Superior temporal gyrus (tissue), 1 donor: ENCODE measurements around the gene EPB41L1.

ENCODE experiments used
- DNase-seq: peaks from one replicate; pipeline ENCODE4 v3.0.0-alpha.2; 2016; ENCODE audit errors: extremely low spot score

Gene EPB41L1

GRCh38 chr20:36154700-36155628 is at the start of gene EPB41L1:
EPB41L1 (plus strand) TSS chr20:36154740; CDS start chr20:36173778, 19,038 bp downstream.
- peak; percentile 64 for DNase-seq

GRCh38 chr20:36104856-36105255 is 49.7 kb upstream of the EPB41L1 start:
- no peak for DNase-seq

- no peak for DNase-seq
These were observed 48.8 kb upstream of the EPB41L1 start for GRCh38 chr20:36105711-36106226.

GRCh38 chr20:36106606-36107005 is 47.9 kb upstream of the EPB41L1 start:
- DNase-seq: no peak

- DNase-seq: no peak
These were observed 46.7 kb upstream of the EPB41L1 start for GRCh38 chr20:36107881-36108280.

- DNase-seq: no peak
These were observed 45.1 kb upstream of the EPB41L1 start for GRCh38 chr20:36109251-36109947.

GRCh38 chr20:36110994-36111393 is 43.5 kb upstream of the EPB41L1 start:
- no peak for DNase-seq

GRCh38 chr20:36112112-36112511 is 42.4 kb upstream of the EPB41L1 start:
- no peak for DNase-seq

GRCh38 chr20:36113036-36113435 is 41.5 kb upstream of the EPB41L1 start:
- DNase-seq: no peak

- no peak for DNase-seq
These were observed 40.8 kb upstream of the EPB41L1 start for GRCh38 chr20:36113566-36114250.

GRCh38 chr20:36114707-36115106 is 39.8 kb upstream of the EPB41L1 start:
- no peak for DNase-seq

- no peak for DNase-seq
These were observed 38.6 kb upstream of the EPB41L1 start for GRCh38 chr20:36115925-36116324.

GRCh38 chr20:36116807-36117441 is 37.6 kb upstream of the EPB41L1 start:
- DNase-seq: no peak

- no peak for DNase-seq
These were observed 36.9 kb upstream of the EPB41L1 start for GRCh38 chr20:36117638-36118037.

- no peak for DNase-seq
These were observed 36.2 kb upstream of the EPB41L1 start for GRCh38 chr20:36118371-36118770.

GRCh38 chr20:36119537-36119936 is 35.0 kb upstream of the EPB41L1 start:
- no peak for DNase-seq

- no peak for DNase-seq
These were observed 34.3 kb upstream of the EPB41L1 start for GRCh38 chr20:36120241-36120640.

GRCh38 chr20:36120991-36121390 is 33.5 kb upstream of the EPB41L1 start:
- no peak for DNase-seq

GRCh38 chr20:36121981-36122930 is 32.3 kb upstream of the EPB41L1 start:
- no peak for DNase-seq

- DNase-seq: no peak
These were observed 31.6 kb upstream of the EPB41L1 start for GRCh38 chr20:36122931-36123288.

GRCh38 chr20:36125097-36125496 is 29.4 kb upstream of the EPB41L1 start:
- no peak for DNase-seq
